ENCODE measurements around the gene TRMU. TPM values are rescaled to one million over a fixed set of nuclear protein-coding genes. Genes with fewer than 3 reads are reported as not detected.

TRMU gene
- total RNA-seq, 2 donors from 2014 or later = 79.7 to 84.5 TPM

DNA sequence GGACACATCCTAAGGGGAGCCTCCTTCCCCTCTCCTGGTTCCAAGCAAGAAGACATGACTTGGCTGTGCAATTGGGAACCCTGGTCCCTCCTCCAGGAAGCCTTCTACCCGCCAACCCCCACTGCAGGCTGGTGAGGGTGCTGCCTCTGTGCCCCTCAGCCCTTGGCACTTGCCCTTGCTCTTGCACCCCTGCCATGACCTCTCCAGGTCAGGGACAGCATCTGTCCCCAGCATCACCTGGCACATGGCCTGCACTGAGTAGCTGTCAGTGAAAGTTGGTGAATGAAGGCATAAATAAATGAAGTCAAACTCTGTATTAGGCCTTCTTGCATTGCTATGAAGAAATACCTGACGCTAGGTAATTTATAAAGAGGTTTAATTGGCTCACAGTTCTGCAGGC is 40.7 kb upstream of the TRMU start:
- DNase-seq = no peak
- Mint-ChIP-seq H3K27me3 (ENCODE audit: insufficient read depth) (no peaks in the 10 kb centered on the region), H3K4me3 (no peak overlapping the region), H3K9me3 (no peaks in the 10 kb centered on the region), H3K27ac (no peak overlapping the region), H3K4me1 (peaks cover 14% of the 10 kb centered on the region), H3K36me3 (ENCODE audit: low read depth) (peaks cover 41% of the 10 kb centered on the region)
- H3K4me3 ChIP-seq (ENCODE audit: low read length) = no peak overlapping the region
- peaks cover 22% of the 10 kb centered on the region for H3K36me3 ChIP-seq (ENCODE audit: control insufficient read depth, insufficient read depth, low read length)
- H3K9me3 ChIP-seq (ENCODE audit: control insufficient read depth, low read length) = no peaks in the 10 kb centered on the region
- no peaks in the 10 kb centered on the region for H3K27me3 ChIP-seq (ENCODE audit: control insufficient read depth, insufficient read depth, low read length, poor library complexity, severe bottlenecking)
- TF ChIP-seq, protein P1, sequence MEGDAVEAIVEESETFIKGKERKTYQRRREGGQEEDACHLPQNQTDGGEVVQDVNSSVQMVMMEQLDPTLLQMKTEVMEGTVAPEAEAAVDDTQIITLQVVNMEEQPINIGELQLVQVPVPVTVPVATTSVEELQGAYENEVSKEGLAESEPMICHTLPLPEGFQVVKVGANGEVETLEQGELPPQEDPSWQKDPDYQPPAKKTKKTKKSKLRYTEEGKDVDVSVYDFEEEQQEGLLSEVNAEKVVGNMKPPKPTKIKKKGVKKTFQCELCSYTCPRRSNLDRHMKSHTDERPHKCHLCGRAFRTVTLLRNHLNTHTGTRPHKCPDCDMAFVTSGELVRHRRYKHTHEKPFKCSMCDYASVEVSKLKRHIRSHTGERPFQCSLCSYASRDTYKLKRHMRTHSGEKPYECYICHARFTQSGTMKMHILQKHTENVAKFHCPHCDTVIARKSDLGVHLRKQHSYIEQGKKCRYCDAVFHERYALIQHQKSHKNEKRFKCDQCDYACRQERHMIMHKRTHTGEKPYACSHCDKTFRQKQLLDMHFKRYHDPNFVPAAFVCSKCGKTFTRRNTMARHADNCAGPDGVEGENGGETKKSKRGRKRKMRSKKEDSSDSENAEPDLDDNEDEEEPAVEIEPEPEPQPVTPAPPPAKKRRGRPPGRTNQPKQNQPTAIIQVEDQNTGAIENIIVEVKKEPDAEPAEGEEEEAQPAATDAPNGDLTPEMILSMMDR (conservative IDR thresholded peaks at IDR 0.05) = no peak
- no peaks in the 10 kb centered on the region for H3K4me1 ChIP-seq (ENCODE audit: control insufficient read depth, insufficient read depth, low read length)
- WGBS, 2 experiments (ENCODE audit: insufficient coverage in 1 of 2, insufficient read length in 1 of 2) = 92 to 97% methylated on average over 2 of the region's 2 CpGs
- no peak overlapping the region for H3K9ac ChIP-seq (ENCODE audit: extremely low read depth, low read length, poor library complexity, severe bottlenecking)
- no peak overlapping the region for H3K27ac ChIP-seq (ENCODE audit: low read depth, low read length)

DNA sequence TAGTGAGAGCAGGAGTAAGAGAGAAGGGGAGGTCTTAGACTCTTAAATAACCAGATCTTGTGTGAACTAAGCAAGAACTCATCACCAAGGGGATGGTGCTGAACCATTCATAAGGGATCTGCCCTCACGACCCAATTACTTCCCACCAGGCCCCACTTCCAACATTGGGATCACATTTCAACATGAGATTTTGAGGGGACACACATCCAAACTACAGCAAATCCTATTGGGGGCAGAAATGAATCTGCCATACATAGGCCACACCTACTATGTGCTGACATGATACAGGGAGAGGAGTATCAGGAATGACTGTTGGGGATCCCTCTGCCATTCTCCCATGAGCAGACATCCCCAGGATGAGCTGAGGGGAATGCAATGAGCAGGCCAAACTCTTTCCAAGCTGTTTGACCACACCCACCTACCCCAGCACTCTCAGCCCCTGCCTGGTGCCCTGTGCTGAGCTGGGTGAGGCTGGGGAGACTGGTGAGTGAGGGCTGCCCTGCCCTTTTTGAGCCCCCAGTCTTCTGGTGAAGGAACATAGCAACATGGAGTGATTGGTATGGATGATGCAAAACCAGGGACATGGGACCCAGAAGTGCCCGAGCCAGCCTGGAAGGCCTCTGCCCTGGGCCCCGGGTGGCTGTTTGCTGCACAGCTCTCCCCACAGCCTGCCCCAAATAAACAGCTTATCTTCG is 40.1 kb upstream of the TRMU start:
- H3K4me1 Mint-ChIP-seq = peaks cover 14% of the 10 kb centered on the region
- Histone ChIP-seq H3K4me1 (ENCODE audit: control insufficient read depth, insufficient read depth, low read length) (no peaks in the 10 kb centered on the region), H3K4me3 (ENCODE audit: low read length) (peak overlapping the region; percentile 97), H3K27ac (ENCODE audit: low read depth, low read length) (no peak overlapping the region), H3K9ac (ENCODE audit: extremely low read depth, low read length, poor library complexity, severe bottlenecking) (no peak overlapping the region), H3K27me3 (ENCODE audit: control insufficient read depth, insufficient read depth, low read length, poor library complexity, severe bottlenecking) (no peaks in the 10 kb centered on the region), H3K9me3 (ENCODE audit: control insufficient read depth, low read length) (no peaks in the 10 kb centered on the region), H3K36me3 (ENCODE audit: control insufficient read depth, insufficient read depth, low read length) (peaks cover 26% of the 10 kb centered on the region)
- peaks cover 39% of the 10 kb centered on the region for H3K36me3 Mint-ChIP-seq (ENCODE audit: low read depth)
- H3K27ac Mint-ChIP-seq = no peak overlapping the region
- no peaks in the 10 kb centered on the region for H3K27me3 Mint-ChIP-seq (ENCODE audit: insufficient read depth)
- H3K9me3 Mint-ChIP-seq = no peaks in the 10 kb centered on the region
- TF ChIP-seq, protein P1 (conservative IDR thresholded peaks at IDR 0.05) = no peak
- peak overlapping the region; percentile 89 for H3K4me3 Mint-ChIP-seq
- DNase-seq = no peak
- WGBS, 2 experiments (ENCODE audit: insufficient coverage in 1 of 2, insufficient read length in 1 of 2) = 82 to 92% methylated on average over 3 to 4 of the region's 4 CpGs

DNA sequence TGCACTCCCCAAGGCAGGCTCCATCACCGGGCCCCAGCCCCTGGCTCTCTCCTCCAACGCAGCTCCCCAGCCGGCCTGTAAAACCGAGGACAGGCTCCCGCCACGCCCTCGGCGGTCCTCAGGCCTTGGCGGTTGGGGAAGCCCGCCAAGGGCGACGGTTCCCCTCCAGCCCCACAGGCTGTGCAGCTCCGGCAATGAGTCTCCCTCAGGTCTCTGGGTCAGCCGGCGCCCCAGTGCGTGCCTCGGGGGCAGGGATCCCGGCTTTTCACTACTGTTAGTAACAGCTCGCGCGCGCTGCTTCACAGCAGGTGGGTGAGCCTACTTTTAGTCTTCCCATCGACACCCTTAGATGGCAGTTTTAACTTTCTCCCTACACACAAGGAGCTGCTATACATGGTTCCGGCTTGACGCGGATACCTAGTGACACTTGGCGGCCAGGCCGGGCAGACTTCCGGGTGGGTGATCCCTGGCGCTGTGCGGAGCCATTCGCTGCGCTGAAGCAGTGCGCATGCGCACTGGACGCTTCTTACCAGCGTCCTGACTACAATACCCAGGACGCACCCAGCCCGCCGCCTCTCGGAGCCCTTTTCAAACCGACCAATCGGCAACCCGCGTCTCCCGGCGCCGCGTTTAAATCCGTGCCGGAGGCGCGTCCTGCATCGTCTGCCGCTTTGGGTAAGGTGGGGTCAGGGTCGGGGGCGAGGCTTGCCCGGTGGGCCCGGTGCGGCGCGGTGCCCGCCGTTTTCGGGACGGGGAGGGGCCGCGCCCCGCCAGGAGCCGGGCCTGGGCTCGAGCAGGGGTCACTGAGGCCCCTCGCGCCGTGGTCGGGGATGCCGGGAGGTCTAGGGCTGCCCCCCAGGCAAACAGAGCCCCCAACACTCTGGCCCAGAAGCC is 39.0 kb upstream of the TRMU start, which contains the start of gene GTSE1:
Gene GTSE1, plus strand, starts transcription at position 614 of the 894 bp plus-strand sequence. CDS start 531 bp downstream, outside the sequence.
- Mint-ChIP-seq H3K36me3 (ENCODE audit: low read depth) (peaks cover 37% of the 10 kb centered on the region), H3K4me3 (peak within 1 kb of the TSS; percentile 89), H3K4me1 (peaks cover 14% of the 10 kb centered on the region), H3K9me3 (no peaks in the 10 kb centered on the region), H3K27ac (peak within 1 kb of the TSS; percentile 86), H3K27me3 (ENCODE audit: insufficient read depth) (no peaks in the 10 kb centered on the region)
- Histone ChIP-seq H3K36me3 (ENCODE audit: control insufficient read depth, insufficient read depth, low read length) (peaks cover 37% of the 10 kb centered on the region), H3K4me3 (ENCODE audit: low read length) (peak within 1 kb of the TSS; percentile 97), H3K4me1 (ENCODE audit: control insufficient read depth, insufficient read depth, low read length) (no peaks in the 10 kb centered on the region), H3K27me3 (ENCODE audit: control insufficient read depth, insufficient read depth, low read length, poor library complexity, severe bottlenecking) (no peaks in the 10 kb centered on the region), H3K9me3 (ENCODE audit: control insufficient read depth, low read length) (no peaks in the 10 kb centered on the region), H3K27ac (ENCODE audit: low read depth, low read length) (peak within 1 kb of the TSS; percentile 51), H3K9ac (ENCODE audit: extremely low read depth, low read length, poor library complexity, severe bottlenecking) (peak within 1 kb of the TSS; percentile 66)
- TF ChIP-seq, protein P1 (conservative IDR thresholded peaks at IDR 0.05) = peak; percentile 26
- 1 to 5% methylated on average over 25 to 76 of the region's 76 CpGs for WGBS, 2 experiments (ENCODE audit: insufficient coverage in 1 of 2, insufficient read length in 1 of 2)
- DNase-seq = peak; percentile 99
